ENCODE measurements around the gene SCD5. TPM values are rescaled to one million over a fixed set of nuclear protein-coding genes. Genes with fewer than 3 reads are reported as not detected.

Gene SCD5
- total RNA-seq, 2 experiments from 2014 or later, result 0.47 to 0.76 TPM

GRCh38 chr4:82705928-82706300 lies 92.7 kb downstream of the SCD5 start:
- H3K9me3 ChIP-seq (ENCODE audit: low read length), result no peaks in the 10 kb centered on the region
- H4K20me1 ChIP-seq (ENCODE audit: insufficient read depth, low read length), result no peaks in the 10 kb centered on the region
- no peaks in the 10 kb centered on the region for H3K36me3 ChIP-seq (ENCODE audit: insufficient read depth, low read length)
- TF ChIP-seq EZH2phosphoT487 (IDR thresholded peaks at IDR 0.05; ENCODE audit: borderline replicate concordance, low read depth, low read length), result no peak
- TF ChIP-seq CTCF (conservative IDR thresholded peaks at IDR 0.05; ENCODE audit: low read length), result no peak
- intact Hi-C loops (cut with micrococcal nuclease; ENCODE audit: unreplicated experiment), result no loop called here
- no TSS peak for BruUV-seq (replicated peaks)
- no peak for DNase-seq (ENCODE audit: low spot score)
- H3K9me2 ChIP-seq (ENCODE audit: insufficient read depth, low read length), result no peaks in the 10 kb centered on the region
- H3K79me2 ChIP-seq (ENCODE audit: insufficient read depth, low read depth, low read length), result no peaks in the 10 kb centered on the region
- no peak overlapping the region for H2AFZ ChIP-seq (ENCODE audit: low read length)
- ChIA-PET POLR2A (no interaction called here), CTCF (ENCODE audit: unreplicated experiment) (no interaction called here)
- no peak overlapping the region for H3K4me2 ChIP-seq (ENCODE audit: low read length)
- H3K4me1 ChIP-seq (ENCODE audit: insufficient read depth, low read length, poor library complexity, severe bottlenecking), result no peaks in the 10 kb centered on the region
- H3K27ac ChIP-seq (ENCODE audit: low read depth, low read length, poor library complexity, severe bottlenecking), result no peak overlapping the region
- no peak overlapping the region for H3K4me3 ChIP-seq (ENCODE audit: low read depth, low read length, poor library complexity, severe bottlenecking)

GRCh38 chr4:82705169-82705927 lies 93.2 kb downstream of the SCD5 start:
- Histone ChIP-seq H3K79me2 (ENCODE audit: insufficient read depth, low read depth, low read length) (no peaks in the 10 kb centered on the region), H3K4me3 (ENCODE audit: low read depth, low read length, poor library complexity, severe bottlenecking) (no peak overlapping the region), H3K4me1 (ENCODE audit: insufficient read depth, low read length, poor library complexity, severe bottlenecking) (no peaks in the 10 kb centered on the region), H4K20me1 (ENCODE audit: insufficient read depth, low read length) (no peaks in the 10 kb centered on the region), H3K4me2 (ENCODE audit: low read length) (no peak overlapping the region), H3K9me2 (ENCODE audit: insufficient read depth, low read length) (no peaks in the 10 kb centered on the region), H3K27ac (ENCODE audit: low read depth, low read length, poor library complexity, severe bottlenecking) (no peak overlapping the region), H3K9me3 (ENCODE audit: low read length) (no peaks in the 10 kb centered on the region), H3K36me3 (ENCODE audit: insufficient read depth, low read length) (no peaks in the 10 kb centered on the region), H2AFZ (ENCODE audit: low read length) (no peak overlapping the region)
- DNase-seq (ENCODE audit: low spot score), result no peak
- CTCF ChIA-PET (ENCODE audit: unreplicated experiment), result no interaction called here
- no TSS peak for BruUV-seq (replicated peaks)
- POLR2A ChIA-PET, result interaction anchor here (0.5 kb wide), 1 partner anchor 1597 kb away, joined by 3 read pairs; no protein-coding TSS in a partner anchor
- intact Hi-C loops (cut with micrococcal nuclease; ENCODE audit: unreplicated experiment), result no loop called here
- TF ChIP-seq CTCF (conservative IDR thresholded peaks at IDR 0.05; ENCODE audit: low read length) (no peak), EZH2phosphoT487 (IDR thresholded peaks at IDR 0.05; ENCODE audit: borderline replicate concordance, low read depth, low read length) (no peak)

GRCh38 chr4:82704156-82704555 lies 94.4 kb downstream of the SCD5 start:
- Histone ChIP-seq H4K20me1 (ENCODE audit: insufficient read depth, low read length) (no peaks in the 10 kb centered on the region), H3K36me3 (ENCODE audit: insufficient read depth, low read length) (no peaks in the 10 kb centered on the region), H3K9me2 (ENCODE audit: insufficient read depth, low read length) (no peaks in the 10 kb centered on the region), H3K4me3 (ENCODE audit: low read depth, low read length, poor library complexity, severe bottlenecking) (no peak overlapping the region), H3K27ac (ENCODE audit: low read depth, low read length, poor library complexity, severe bottlenecking) (no peak overlapping the region), H3K79me2 (ENCODE audit: insufficient read depth, low read depth, low read length) (no peaks in the 10 kb centered on the region), H3K9me3 (ENCODE audit: low read length) (no peaks in the 10 kb centered on the region), H3K4me2 (ENCODE audit: low read length) (no peak overlapping the region), H2AFZ (ENCODE audit: low read length) (no peak overlapping the region), H3K4me1 (ENCODE audit: insufficient read depth, low read length, poor library complexity, severe bottlenecking) (no peaks in the 10 kb centered on the region)
- POLR2A ChIA-PET, result no interaction called here
- CTCF ChIA-PET (ENCODE audit: unreplicated experiment), result interaction anchor here (1.2 kb wide), 1 partner anchor 11 kb away, joined by 4 read pairs; no protein-coding TSS in a partner anchor
- no TSS peak for BruUV-seq (replicated peaks)
- DNase-seq (ENCODE audit: low spot score), result no peak
- intact Hi-C loops (cut with micrococcal nuclease; ENCODE audit: unreplicated experiment), result no loop called here
- no peak for TF ChIP-seq EZH2phosphoT487 (IDR thresholded peaks at IDR 0.05; ENCODE audit: borderline replicate concordance, low read depth, low read length)

All from OCI-LY7 (cell line).